HL-60 (cell line): ENCODE measurements around the gene ADSS1.

Source experiments
- DNase-seq, 2 experiments: peaks; one replicate each; pipeline ENCODE4 v3.0.0-alpha.2; 2010 to 2020; ENCODE audit warnings: low read depth in 1 of 2, low spot score in 1 of 2
- H3K27ac ChIP-seq: fragments of 250-450 bp; sonication (Bioruptor Pico); replicated peaks from 2 replicates; pipeline ENCODE4 v1.5.1; 2020; ENCODE audit warnings: mild to moderate bottlenecking, moderate library complexity
- H3K27me3 ChIP-seq: fragments of 250-450 bp; sonication (Bioruptor Pico); 2 replicates; pipeline ENCODE4 v1.5.1; 2021; ENCODE audit warnings: mild to moderate bottlenecking, moderate library complexity; ENCODE audit not compliant: insufficient read depth, poor library complexity, severe bottlenecking
- H3K4me3 ChIP-seq: replicated peaks from 2 replicates; pipeline ENCODE4 v1.5.1; 2011; ENCODE audit warnings: mild to moderate bottlenecking, control low read depth, low read length; ENCODE audit not compliant: insufficient read depth
- CTCF ChIP-seq: IDR thresholded peaks from one replicate; pipeline ENCODE4 v1.5.1; 2011; ENCODE audit warnings: low read length, control low read depth, inconsistent platforms; ENCODE audit not compliant: insufficient read depth
- GABPA ChIP-seq: IDR thresholded peaks from 2 replicates; pipeline ENCODE4 v1.6.1; 2012; ENCODE audit warnings: low read depth
- POLR2AphosphoS5 ChIP-seq: IDR thresholded peaks from 2 replicates; pipeline ENCODE4 v1.6.1; 2012; ENCODE audit warnings: low read depth
- REST ChIP-seq: IDR thresholded peaks from 2 replicates; pipeline ENCODE4 v1.6.1; 2012; ENCODE audit warnings: low read depth; ENCODE audit not compliant: insufficient replicate concordance
- SPI1 ChIP-seq: IDR thresholded peaks from 2 replicates; pipeline ENCODE4 v1.6.1; 2012; ENCODE audit warnings: low read depth, mild to moderate bottlenecking, borderline replicate concordance

The ADSS1 gene

GRCh38 chr14:104752735-104753527, 28.9 kb downstream of the ADSS1 start, which contains the start of gene SIVA1:
SIVA1 (plus strand) TSS chr14:104753147; CDS start chr14:104753202, 55 bp downstream.
- Histone ChIP-seq H3K27me3 (no peaks in the 10 kb centered on the region), H3K27ac (peak within 1 kb of the TSS; percentile 99), H3K4me3 (peak within 1 kb of the TSS; percentile 83)
- TF ChIP-seq POLR2AphosphoS5 (peak; percentile 79; the same call in 1 of the 2 replicates), SPI1 (no peak)
- peak; percentile 100 for DNase-seq

DNA sequence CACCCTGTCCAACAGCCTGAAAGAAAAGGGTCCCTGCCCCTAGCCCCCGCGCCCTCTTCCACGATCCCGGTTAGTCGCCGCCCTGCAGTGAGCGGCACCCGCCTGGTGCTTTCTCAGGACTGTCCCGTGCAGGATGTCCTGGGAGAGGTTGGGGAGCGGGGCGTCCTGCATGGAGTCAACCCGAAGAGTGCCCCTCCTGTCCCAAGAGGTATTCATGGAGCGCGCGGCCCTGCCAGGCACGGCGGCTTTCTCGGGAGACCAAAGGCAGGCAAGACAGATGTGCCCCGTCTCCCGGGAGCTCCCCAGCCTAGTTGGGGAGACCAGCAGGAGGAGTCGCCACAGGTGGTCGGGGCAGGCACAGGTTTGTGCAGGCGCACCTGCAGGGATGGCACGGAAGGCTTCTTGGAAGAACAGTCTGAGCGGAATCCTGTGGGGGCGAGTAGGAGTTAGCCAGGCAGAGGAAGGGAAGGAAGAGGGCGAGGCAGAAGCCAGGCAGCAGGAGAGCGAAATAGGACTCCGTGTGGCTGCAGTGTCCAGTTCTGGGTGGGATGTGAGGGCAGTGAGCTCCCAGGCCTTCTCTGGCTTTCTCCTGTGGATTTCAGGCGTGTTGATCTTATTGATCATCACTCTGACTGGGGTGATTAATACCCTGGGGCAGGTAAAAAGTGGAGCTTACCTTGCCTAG, 29.6 kb downstream of the ADSS1 start:
- peak overlapping the region; percentile 99 for H3K27ac ChIP-seq
- TF ChIP-seq POLR2AphosphoS5 (no peak), GABPA (no peak), SPI1 (no peak), REST (no peak), CTCF (no peak)
- DNase-seq = no peak
- no peaks in the 10 kb centered on the region for H3K27me3 ChIP-seq
- peak overlapping the region; percentile 83 for H3K4me3 ChIP-seq

DNA sequence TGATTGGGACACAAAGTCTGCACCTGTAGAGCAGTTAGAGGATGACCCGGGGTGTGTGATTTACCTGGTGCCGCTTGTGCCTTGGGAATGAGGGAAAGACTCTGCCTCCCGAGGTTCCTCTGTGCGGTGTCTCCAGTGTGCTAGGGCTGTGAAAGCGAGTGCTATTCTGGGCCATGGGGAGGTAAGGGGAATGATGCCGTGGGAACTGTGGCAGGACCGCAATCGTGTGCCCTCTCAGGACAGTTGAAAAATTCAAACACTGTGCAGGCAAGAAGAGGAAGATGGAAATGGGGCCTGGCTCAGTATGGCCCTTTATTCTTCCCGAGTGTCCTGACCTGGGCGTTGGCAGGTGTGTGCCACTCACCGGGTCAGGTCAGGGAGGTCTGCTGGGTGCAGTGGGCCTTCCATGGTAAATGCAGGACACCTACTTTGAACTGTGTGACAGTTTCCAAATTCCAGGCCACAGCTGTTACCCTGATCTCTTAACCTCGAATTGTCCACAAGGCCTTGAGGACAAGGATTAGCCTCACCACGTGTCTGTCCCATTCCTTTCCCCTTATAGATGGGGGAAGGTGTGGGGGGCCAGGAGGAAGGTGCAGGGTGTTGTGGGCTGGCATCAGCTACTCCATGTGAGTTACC, 30.3 kb downstream of the ADSS1 start:
- no peak for DNase-seq
- Histone ChIP-seq H3K4me3 (peak overlapping the region; percentile 83), H3K27me3 (no peaks in the 10 kb centered on the region), H3K27ac (peak overlapping the region; percentile 99)
- TF ChIP-seq REST = no peak
- no peak for TF ChIP-seq CTCF
- peak; percentile 29; the same call in 1 of the 2 replicates for TF ChIP-seq POLR2AphosphoS5
- TF ChIP-seq GABPA = no peak
- no peak for TF ChIP-seq SPI1

DNA sequence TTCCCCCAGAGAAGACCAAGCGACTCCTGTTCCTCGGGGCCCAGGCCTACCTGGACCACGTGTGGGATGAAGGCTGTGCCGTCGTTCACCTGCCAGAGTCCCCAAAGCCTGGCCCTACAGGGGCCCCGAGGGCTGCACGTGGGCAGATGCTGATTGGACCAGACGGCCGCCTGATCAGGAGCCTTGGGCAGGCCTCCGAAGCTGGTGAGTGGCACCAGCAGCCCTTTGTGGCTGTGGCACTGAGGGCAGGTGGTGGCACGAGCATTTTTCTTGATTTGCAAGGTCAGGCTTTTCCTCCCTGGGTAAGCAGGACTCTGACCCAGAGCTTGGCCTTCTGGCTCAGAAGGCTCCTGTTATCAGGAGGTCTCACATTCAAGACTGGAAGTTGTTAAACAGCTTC, 31.6 kb downstream of the ADSS1 start:
- Histone ChIP-seq H3K27ac (peak overlapping the region; percentile 99), H3K4me3 (0 out of 2 replicates have a peak overlapping the region, but pooled peaks have one; percentile 1)
- TF ChIP-seq POLR2AphosphoS5 (no peak), REST (no peak), CTCF (no peak), GABPA (no peak), SPI1 (no peak)

More for the DNA sequence above, 31.6 kb downstream of the ADSS1 start:
- H3K27me3 ChIP-seq = no peaks in the 10 kb centered on the region
- no peak for DNase-seq
